Renal pelvis (tissue), 4 donors: ENCODE data around the gene SKI. TPM values are rescaled to one million over a fixed set of nuclear protein-coding genes. Genes with fewer than 3 reads are reported as not detected.
A peak's percentile ranks its signal among the peaks of the same experiment; 100 is the strongest.

ENCODE experiments used
- DNase-seq: peaks from one replicate; pipeline ENCODE4 v3.0.0-alpha.2; 2013
- polyA plus RNA-seq, 3 donors: library from polyadenylated mRNA; unstranded; fragments of 120-200 nt; gene quantifications; one replicate each; pipeline ENCODE4 v1.2.1, GENCODE V29; 2013; ENCODE audit not compliant: insufficient read length in 3 of 3

Gene SKI
- polyA plus RNA-seq, 3 donors, result 57.2 to 59.0 (median 57.4) TPM

- no peak for DNase-seq
Measured at GRCh38 chr1:2304921-2305681, 77.0 kb downstream of the SKI start.

- no peak for DNase-seq
Measured at GRCh38 chr1:2306151-2306978, 78.2 kb downstream of the SKI start.

- no peak for DNase-seq
Measured at GRCh38 chr1:2307064-2307605, 79.0 kb downstream of the SKI start.

GRCh38 chr1:2307972-2308371 is 79.9 kb downstream of the SKI start:
- DNase-seq, result no peak

GRCh38 chr1:2308844-2309243 is 80.7 kb downstream of the SKI start:
- DNase-seq, result no peak

- no peak for DNase-seq
Measured at GRCh38 chr1:2310332-2311183, 82.4 kb downstream of the SKI start.

GRCh38 chr1:2311184-2312032 is 83.3 kb downstream of the SKI start:
- peak; percentile 48 for DNase-seq

- no peak for DNase-seq
Measured at GRCh38 chr1:2312160-2312514, 84.0 kb downstream of the SKI start.

GRCh38 chr1:2312515-2313301 is 84.6 kb downstream of the SKI start:
- DNase-seq, result no peak

- no peak for DNase-seq
Measured at GRCh38 chr1:2313651-2314261, 85.6 kb downstream of the SKI start.

GRCh38 chr1:2314273-2314802 is 86.2 kb downstream of the SKI start:
- DNase-seq, result peak; percentile 80

GRCh38 chr1:2314803-2315673 is 86.9 kb downstream of the SKI start:
- peak; percentile 81 for DNase-seq

- no peak for DNase-seq
Measured at GRCh38 chr1:2315674-2316450, 87.7 kb downstream of the SKI start.

GRCh38 chr1:2316451-2316961 is 88.4 kb downstream of the SKI start:
- DNase-seq, result no peak

- DNase-seq, result no peak
Measured at GRCh38 chr1:2317230-2318065, 89.3 kb downstream of the SKI start.
